Neural cell (in vitro differentiated cells): ENCODE measurements around the gene ACAD10.

Source experiments
- CTCF ChIP-seq: fragments of 450-650 bp; IDR thresholded peaks from 2 replicates; pipeline ENCODE4 v1.5.1; 2014; ENCODE audit warnings: antibody characterized with exemption, mild to moderate bottlenecking, moderate library complexity; ENCODE audit not compliant: poor library complexity, severe bottlenecking
- EP300 ChIP-seq: fragments of 450-650 bp; conservative IDR thresholded peaks from 2 replicates; pipeline ENCODE4 v1.6.1; 2014; ENCODE audit warnings: antibody characterized with exemption, mild to moderate bottlenecking, moderate library complexity; ENCODE audit not compliant: poor library complexity, severe bottlenecking
- MXI1 ChIP-seq: fragments of 450-650 bp; conservative IDR thresholded peaks from 2 replicates; pipeline ENCODE4 v1.6.1; 2014; ENCODE audit warnings: antibody characterized with exemption, mild to moderate bottlenecking; ENCODE audit not compliant: poor library complexity, severe bottlenecking
- RAD21 ChIP-seq: fragments of 450-650 bp; conservative IDR thresholded peaks from 2 replicates; pipeline ENCODE4 v1.6.1; 2014; ENCODE audit warnings: antibody characterized with exemption, mild to moderate bottlenecking, moderate library complexity
- SMC3 ChIP-seq: fragments of 450-650 bp; conservative IDR thresholded peaks from 2 replicates; pipeline ENCODE4 v1.6.1; 2014; ENCODE audit warnings: antibody characterized with exemption, mild to moderate bottlenecking, moderate library complexity; ENCODE audit not compliant: poor library complexity
- TAF1 ChIP-seq: IDR thresholded peaks from 2 replicates; pipeline ENCODE4 v1.6.1; 2012; ENCODE audit warnings: low read depth

DNA sequence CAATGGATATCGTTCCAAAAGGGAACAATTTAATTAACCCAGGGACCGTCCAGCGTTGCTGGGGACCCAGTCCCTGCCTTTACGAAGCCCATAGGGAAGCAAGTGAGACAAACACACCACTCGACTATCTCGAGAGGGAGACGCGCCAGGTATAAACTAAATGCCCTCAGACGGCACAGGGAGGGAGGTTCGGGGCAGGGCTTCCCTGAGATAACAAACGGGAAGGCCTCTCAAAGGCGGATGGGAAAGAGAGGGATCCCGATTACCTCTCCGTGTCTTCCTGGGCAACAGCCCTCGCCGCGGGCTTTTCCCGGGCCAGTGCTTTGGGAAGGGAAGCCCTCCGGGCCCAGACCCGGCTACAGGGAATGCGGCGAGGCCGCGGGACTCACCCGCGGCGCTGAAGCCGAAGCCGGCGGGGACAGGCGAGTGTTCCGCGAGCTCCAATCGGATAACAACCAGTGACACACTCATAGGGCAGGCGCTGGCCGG is 487 bp upstream of the ACAD10 start:
- TF ChIP-seq CTCF (no peak), MXI1 (no peak), SMC3 (no peak), EP300 (no peak), TAF1 (no peak), RAD21 (no peak)
